Right renal pelvis (tissue), 4 donors: ENCODE measurements around the gene CANT1. TPM values are rescaled to one million over a fixed set of nuclear protein-coding genes. Genes with fewer than 3 reads are reported as not detected.

Experiments
- DNase-seq, 4 donors: peaks; one replicate each; pipeline ENCODE4 v3.0.0-alpha.2; 2013; ENCODE audit warnings: low read depth in 4 of 4, low spot score in 3 of 4, missing footprints in 1 of 4
- polyA plus RNA-seq, 4 donors: library from polyadenylated mRNA; unstranded; fragments of 120-200 nt; gene quantifications; one replicate each; pipeline ENCODE4 v1.2.1, GENCODE V29; 2013; ENCODE audit not compliant: insufficient read length in 4 of 4

The CANT1 gene
- polyA plus RNA-seq, 4 donors: 44.6 to 55.8 (median 49.6) TPM

DNA sequence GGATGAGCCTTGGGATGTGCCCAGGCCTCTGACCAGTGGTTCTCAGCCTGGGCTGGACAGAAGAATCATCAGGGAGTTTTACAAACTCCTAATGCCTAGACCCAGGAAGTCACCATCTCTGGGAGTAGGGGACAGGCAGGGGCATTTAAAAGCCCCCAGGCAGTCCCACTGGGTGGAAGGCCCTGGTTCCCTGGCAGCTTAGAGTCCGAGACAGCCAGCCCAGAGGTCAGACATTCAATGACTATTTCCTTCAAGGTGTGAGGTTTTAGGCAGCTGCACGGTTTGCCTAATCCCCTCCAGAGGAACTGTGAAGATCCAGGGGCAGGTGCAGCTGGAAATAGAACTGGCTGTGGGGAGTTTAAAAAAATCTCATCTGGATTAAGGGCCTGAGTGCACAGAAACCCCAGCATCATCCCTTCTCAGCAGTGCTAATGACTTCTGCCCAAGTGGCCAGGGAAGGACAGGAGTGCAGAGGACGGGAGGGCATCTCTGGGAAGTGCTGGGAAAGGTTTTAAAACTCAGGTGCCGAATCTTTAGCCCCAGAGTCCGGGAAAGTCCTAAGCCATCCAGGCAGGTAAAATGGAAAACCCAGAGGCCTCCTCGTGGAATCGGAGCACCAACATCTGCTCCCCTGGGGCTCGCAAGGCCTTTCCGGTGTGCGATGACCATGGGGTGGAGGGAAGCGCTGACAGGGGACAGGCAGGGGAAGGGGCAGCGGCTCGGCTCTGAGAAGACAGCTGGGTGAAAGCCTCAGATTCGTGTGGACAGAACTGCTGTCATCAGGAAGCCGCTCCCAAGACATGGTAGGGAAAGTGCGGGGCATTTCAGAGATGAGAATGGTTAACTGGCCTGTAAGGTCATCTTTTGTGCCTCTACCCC, 28.3 kb downstream of the CANT1 start:
- no peak for DNase-seq

DNA sequence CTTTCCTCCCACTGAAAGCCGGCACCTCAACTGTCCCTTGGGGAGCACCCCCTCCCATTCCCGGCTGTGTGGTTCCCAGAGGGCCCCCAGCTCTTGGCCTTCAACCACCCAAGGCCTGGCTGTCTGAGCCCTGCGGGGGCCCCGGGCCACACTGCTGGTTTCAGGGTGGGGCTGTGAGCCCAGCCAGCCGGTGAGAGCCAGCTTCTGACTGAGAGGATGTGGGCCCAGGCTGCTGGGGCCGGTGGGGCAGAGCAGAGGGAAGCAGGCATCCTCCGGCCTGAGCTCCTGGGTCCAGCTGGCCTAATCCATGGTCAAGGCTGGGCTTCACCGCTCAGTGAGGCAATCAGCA, 29.0 kb downstream of the CANT1 start:
- no peak for DNase-seq

- no peak for DNase-seq
Observed at GRCh38 chr17:78979780-78980623, 29.6 kb downstream of the CANT1 start, which contains the start of gene LGALS3BP. Gene LGALS3BP, minus strand, starts transcription at chr17:78979923. Its CDS starts 2,732 bp downstream, at chr17:78977191.

- DNase-seq: no peak
Observed at GRCh38 chr17:78977997-78978973, 31.3 kb downstream of the CANT1 start.

DNA sequence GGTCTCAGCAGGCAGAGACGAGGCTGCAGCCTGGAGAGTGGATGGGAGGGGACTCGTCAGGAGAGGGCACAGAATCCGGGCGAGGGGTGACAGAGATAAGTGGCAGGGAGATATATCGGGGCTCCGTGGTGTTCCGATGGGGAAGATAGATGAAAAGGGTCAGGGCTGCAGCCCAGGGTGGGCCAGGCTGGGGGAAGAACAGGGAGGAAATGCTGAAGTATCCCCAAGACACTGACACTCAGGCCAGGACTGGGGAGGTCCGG, 32.0 kb downstream of the CANT1 start:
- no peak for DNase-seq

DNA sequence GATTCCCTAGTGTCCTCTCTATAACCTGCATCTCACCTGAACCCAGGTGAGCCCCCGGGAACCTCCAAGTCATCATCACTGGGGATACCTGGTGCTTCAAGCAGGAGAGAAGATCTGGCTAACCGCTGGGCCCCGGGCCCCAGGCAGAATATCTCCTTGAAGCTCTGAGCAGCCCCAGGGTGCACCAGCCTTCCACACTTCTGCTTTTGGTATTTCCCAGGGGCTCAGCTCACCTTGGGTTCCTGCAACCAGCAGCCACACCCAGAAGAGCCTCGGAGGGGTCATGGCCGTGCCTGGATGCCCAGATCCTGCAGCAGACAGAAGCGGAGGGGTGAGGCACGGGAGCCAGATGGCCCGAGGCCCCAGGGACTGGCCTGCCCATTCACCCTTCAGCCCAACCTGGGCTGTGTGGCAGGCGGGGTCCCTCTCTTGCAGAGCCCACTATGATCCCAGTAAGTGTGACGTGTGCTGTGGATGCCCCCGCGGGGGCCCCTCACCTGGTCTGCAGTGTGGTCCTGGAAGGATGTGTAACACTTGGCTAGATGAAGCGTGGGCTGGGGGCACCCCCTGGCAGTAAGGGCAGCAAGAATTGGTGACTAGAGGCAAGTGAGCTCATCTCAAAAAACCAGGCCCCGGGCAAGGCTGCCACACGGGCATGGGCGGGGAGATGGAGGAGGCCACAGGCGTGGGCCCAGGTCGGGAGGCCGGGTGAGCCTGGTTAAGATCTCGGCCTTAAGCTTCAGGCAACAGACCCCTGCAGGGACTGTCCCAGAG, 32.5 kb downstream of the CANT1 start:
- DNase-seq: no peak

DNA sequence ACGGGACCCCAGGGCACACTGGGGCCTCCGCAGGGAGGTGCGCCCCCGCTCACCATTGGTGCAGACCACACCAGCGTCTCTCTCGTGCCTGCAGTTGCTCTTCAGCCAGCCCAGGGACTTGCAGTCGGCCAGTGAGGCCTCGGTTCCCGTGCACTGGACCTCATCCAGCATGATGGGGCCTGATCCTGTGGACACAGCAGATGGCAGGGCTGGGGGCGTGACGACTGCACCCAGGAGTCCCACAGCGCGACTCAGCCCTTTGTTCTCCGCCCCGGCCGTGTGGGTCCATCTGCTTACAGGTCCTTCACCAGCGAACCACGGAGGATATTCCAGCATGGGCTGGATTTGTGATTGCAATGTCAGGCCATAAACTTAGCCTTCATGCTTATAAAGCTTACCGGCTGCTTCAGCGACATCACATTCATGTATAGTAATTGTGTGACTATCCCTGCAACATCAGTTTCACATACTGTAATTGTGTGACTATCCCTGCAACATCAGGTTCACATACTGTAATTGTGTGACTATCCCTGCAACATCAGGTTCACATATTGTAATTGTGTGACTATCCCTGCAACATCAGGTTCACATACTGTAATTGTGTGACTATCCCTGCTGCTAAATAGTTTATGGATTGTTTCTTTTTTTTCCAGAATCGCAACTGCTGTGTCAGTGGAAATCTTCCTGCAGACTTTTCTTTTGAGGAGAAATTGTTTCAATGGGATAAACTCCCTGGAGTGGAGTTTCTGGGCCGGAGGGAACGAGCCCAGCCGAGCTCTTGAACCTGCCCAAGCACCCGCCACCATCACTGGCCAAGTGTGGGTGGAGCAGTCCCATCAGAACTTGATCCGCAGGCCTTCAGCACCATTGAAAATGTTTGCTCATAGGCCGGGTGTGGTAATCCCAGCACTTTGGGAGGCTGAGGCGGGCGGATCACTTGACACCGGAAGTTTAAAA, 34.7 kb downstream of the CANT1 start:
- no peak for DNase-seq

- no peak for DNase-seq
Observed at GRCh38 chr17:78973792-78974520, 35.6 kb downstream of the CANT1 start.

DNA sequence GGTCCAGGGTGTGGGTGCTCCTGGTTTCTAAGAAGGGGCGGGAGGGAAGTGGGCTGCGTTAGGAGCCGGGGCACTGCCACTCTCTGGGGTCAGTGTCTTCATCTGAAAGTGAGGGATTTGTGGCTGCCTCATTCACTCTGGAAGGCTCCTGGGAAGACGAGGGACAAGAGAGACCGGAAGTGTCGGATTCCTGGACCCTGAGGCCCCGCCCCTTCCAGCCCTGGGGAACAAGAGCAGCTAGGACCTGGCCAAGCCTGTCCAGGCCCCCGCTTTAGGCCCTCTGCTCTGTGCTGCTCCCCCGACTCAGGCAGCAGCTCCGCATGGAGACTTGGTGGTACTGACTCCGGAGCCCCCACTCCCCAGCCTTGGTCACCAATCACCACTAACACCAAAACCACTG, 36.4 kb downstream of the CANT1 start:
- no peak for DNase-seq

DNA sequence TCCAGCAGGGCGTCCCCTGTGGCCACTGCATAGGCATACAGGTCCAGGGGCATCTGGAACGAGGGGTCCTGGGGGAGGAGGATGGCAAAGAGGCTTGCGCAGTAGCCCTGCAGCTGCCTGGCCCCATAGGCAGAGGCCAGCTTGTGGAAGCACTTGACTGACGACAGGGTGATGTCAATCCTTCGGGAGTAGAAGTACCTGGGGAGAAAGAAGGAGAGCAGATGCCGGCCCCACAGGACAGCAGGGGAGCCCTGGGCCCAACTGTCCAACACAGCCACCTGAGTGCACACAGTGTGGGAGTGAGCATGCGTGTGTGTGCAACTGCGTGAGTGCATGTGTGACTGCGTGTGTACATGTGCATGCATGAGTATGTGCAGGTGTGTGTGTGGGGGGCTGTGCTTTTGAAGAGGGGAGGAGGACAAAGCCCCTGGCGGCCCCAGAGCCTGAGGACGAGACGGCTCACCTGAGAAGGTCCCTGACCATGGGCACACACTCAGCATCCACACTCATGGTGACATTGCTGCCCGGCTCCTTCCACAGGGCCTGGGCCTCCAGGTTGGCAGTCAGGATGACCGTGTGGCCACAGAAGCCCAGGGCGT, 37.0 kb downstream of the CANT1 start:
- no peak for DNase-seq

DNA sequence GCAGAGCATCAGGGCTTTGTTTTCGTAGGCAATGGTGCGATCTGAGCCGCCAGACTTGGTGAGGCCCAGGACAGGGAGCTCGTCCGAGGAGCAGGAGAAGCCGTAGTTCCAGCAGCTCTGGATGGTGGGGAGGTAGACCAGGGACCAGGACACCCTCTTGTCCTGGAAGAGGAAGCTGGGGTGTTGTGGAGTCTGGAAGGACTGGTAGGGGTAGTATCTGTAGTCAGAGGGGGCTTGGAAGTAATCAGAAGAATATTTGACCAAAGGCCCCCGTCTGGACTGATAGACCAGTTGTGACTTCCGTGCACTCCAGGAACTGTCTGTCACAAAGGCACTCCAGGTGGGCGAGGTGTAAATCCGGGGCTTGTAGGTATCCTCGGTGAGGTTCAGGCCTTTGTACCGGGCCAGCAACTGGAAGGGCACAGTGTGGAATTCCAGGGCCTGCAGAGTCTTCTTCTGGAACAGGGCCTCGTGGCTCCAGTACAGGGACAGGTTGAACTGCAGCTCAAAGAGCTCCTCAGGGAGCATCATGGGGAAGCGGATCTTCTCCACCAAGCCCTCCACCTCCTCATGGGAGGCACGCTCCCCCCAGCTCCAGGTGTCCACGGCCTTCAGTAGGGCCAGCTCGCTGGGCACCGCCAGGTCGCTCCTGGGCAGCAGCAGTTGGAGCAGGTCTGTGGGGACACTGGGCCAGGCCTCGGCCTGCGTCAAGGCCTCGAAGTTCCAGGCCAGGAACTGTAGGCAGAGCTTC, 37.6 kb downstream of the CANT1 start:
- no peak for DNase-seq

- DNase-seq: peak in 3 of 4 donors; percentile 71 to 84 (median 78)
Observed at GRCh38 chr17:78970834-78971755, 38.5 kb downstream of the CANT1 start.

GRCh38 chr17:78969865-78970264, 39.7 kb downstream of the CANT1 start:
- no peak for DNase-seq

DNA sequence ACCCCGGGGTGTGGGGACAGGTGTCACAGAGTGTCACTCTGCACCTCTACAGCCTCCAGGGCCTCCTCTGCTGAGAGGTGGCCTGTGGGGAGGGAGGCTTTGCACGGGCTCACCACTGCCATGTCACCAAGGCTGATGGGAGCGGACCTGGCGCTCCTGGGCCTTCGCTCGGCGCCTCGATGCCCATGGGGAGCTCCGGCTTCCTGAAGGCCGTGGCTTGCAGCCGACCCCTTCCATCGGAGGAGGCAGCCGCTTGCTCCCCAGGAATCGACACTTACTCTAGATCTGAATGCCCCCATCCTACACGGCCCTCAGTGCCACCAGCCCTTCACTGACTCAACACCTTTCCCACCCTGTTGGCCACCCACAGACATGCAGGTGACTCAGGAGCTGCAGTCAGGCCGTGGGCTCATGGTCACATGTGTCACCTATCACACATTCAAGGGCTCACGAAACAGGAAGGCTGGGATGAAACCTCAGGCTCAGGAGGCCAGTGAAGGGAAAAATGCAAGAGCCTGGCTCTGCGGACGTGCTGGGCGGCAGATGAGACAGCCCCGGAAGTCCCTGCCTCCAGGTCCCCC, 41.7 kb downstream of the CANT1 start:
- no peak for DNase-seq

GRCh38 chr17:78966910-78967600, 42.5 kb downstream of the CANT1 start:
- no peak for DNase-seq
